H9 (cell line): ENCODE data around the gene PMEPA1. TPM values are rescaled to one million over a fixed set of nuclear protein-coding genes. Genes with fewer than 3 reads are reported as not detected.

ENCODE experiments used
- DNase-seq: peaks from one replicate; pipeline ENCODE4 v3.0.0-alpha.2; 2017
- H2AFZ ChIP-seq: one replicate; pipeline ENCODE4 v1.6.1; 2013; ENCODE audit warnings: mild to moderate bottlenecking, low read length, control low read depth, moderate library complexity
- H2AK5ac ChIP-seq: 2 replicates; pipeline ENCODE4 v1.6.1; 2013; ENCODE audit warnings: low read length, control low read depth, mixed read lengths; ENCODE audit not compliant: insufficient read length
- H2BK120ac ChIP-seq: one replicate; pipeline ENCODE4 v1.6.1; 2013; ENCODE audit warnings: low read depth, mild to moderate bottlenecking, low read length, control low read depth, inconsistent platforms; ENCODE audit not compliant: poor library complexity, severe bottlenecking
- H2BK12ac ChIP-seq: 2 replicates; pipeline ENCODE4 v1.6.1; 2013; ENCODE audit warnings: low read length, control low read depth, mixed read lengths, low read depth; ENCODE audit not compliant: insufficient read length
- H2BK15ac ChIP-seq: 2 replicates; pipeline ENCODE4 v1.6.1; 2013; ENCODE audit warnings: low read depth, low read length, control low read depth
- H2BK20ac ChIP-seq: one replicate; pipeline ENCODE4 v1.6.1; 2013; ENCODE audit warnings: low read depth, mild to moderate bottlenecking, low read length, control low read depth, inconsistent platforms; ENCODE audit not compliant: poor library complexity, severe bottlenecking
- H2BK5ac ChIP-seq: 2 replicates; pipeline ENCODE4 v1.6.1; 2013; ENCODE audit warnings: low read length, control low read depth, mixed read lengths; ENCODE audit not compliant: insufficient read length
- H3K14ac ChIP-seq: 2 replicates; pipeline ENCODE4 v1.6.1; 2013; ENCODE audit warnings: low read length, control low read depth; ENCODE audit not compliant: insufficient read depth
- H3K18ac ChIP-seq: 2 replicates; pipeline ENCODE4 v1.6.1; 2013; ENCODE audit warnings: low read depth, mild to moderate bottlenecking, mixed read lengths, low read length, control low read depth; ENCODE audit not compliant: insufficient read length
- H3K23ac ChIP-seq: 2 replicates; pipeline ENCODE4 v1.6.1; 2013; ENCODE audit warnings: low read length, control low read depth, mixed read lengths, low read depth; ENCODE audit not compliant: insufficient read length
- H3K23me2 ChIP-seq: 2 replicates; pipeline ENCODE4 v1.6.1; 2013; ENCODE audit warnings: low read depth, mild to moderate bottlenecking, mixed read lengths, low read length, control low read depth; ENCODE audit not compliant: insufficient read length, poor library complexity, severe bottlenecking
- H3K27ac ChIP-seq: 2 replicates; pipeline ENCODE4 v1.5.1; 2013; ENCODE audit warnings: low read length, control low read depth, mixed read lengths, low read depth; ENCODE audit not compliant: insufficient read length
- H3K27me3 ChIP-seq: 2 replicates; pipeline ENCODE4 v1.6.1; 2013; ENCODE audit warnings: low read length, control low read depth, inconsistent platforms; ENCODE audit not compliant: insufficient read depth
- H3K4ac ChIP-seq: 2 replicates; pipeline ENCODE4 v1.6.1; 2013; ENCODE audit warnings: low read depth, mild to moderate bottlenecking, control low read depth, inconsistent platforms, low read length, moderate library complexity
- H3K4me1 ChIP-seq: 2 replicates; pipeline ENCODE4 v1.6.1; 2013; ENCODE audit warnings: low read length, control low read depth, inconsistent platforms; ENCODE audit not compliant: insufficient read depth
- H3K4me2 ChIP-seq: 2 replicates; pipeline ENCODE4 v1.6.1; 2013; ENCODE audit warnings: low read length, control low read depth, mixed read lengths; ENCODE audit not compliant: insufficient read length, insufficient read depth
- H3K56ac ChIP-seq: 2 replicates; pipeline ENCODE4 v1.6.1; 2013; ENCODE audit warnings: low read depth, mild to moderate bottlenecking, mixed read lengths, low read length, control low read depth; ENCODE audit not compliant: insufficient read length
- H3K79me1 ChIP-seq: 2 replicates; pipeline ENCODE4 v1.6.1; 2013; ENCODE audit warnings: low read depth, mild to moderate bottlenecking, moderate library complexity, low read length, control low read depth, inconsistent platforms; ENCODE audit not compliant: insufficient read depth, poor library complexity, severe bottlenecking
- H3K79me2 ChIP-seq: 2 replicates; pipeline ENCODE4 v1.6.1; 2013; ENCODE audit warnings: low read length, control low read depth, inconsistent platforms; ENCODE audit not compliant: insufficient read depth
- H3K9ac ChIP-seq: 2 replicates; pipeline ENCODE4 v1.6.1; 2013; ENCODE audit warnings: low read length, control low read depth, mixed read lengths; ENCODE audit not compliant: insufficient read length; ENCODE audit errors: extremely low read depth
- H3K9me3 ChIP-seq: one replicate; pipeline ENCODE4 v1.6.1; 2013; ENCODE audit warnings: low read depth, low read length, inconsistent platforms; ENCODE audit not compliant: control insufficient read depth
- H3T11ph ChIP-seq: one replicate; pipeline ENCODE4 v1.6.1; 2013; ENCODE audit warnings: mild to moderate bottlenecking, low read length, control low read depth, inconsistent platforms
- H4K20me1 ChIP-seq: one replicate; pipeline ENCODE4 v1.6.1; 2013; ENCODE audit not compliant: control insufficient read depth, insufficient read length, insufficient read depth
- H4K5ac ChIP-seq: 2 replicates; pipeline ENCODE4 v1.6.1; 2013; ENCODE audit warnings: low read depth, mild to moderate bottlenecking, mixed read lengths, low read length, control low read depth; ENCODE audit not compliant: insufficient read length
- H4K8ac ChIP-seq: replicated peaks from 2 replicates; pipeline ENCODE4 v1.6.1; 2013; ENCODE audit warnings: low read length, control low read depth, mixed read lengths, low read depth; ENCODE audit not compliant: insufficient read length
- H4K91ac ChIP-seq: 2 replicates; pipeline ENCODE4 v1.6.1; 2013; ENCODE audit warnings: low read depth, mild to moderate bottlenecking, moderate library complexity, mixed read lengths, low read length, control low read depth; ENCODE audit not compliant: insufficient read length
- H3K27ac Mint-ChIP-seq, 3 experiments: 2 replicates in 2 of 3; 3 replicates in 1 of 3; pipeline ENCODE4 v1.8.0; 2020 to 2021; ENCODE audit warnings: mixed read lengths in 3 of 3, mild to moderate bottlenecking in 1 of 3, moderate library complexity in 1 of 3
- H3K27me3 Mint-ChIP-seq: 2 replicates; pipeline ENCODE4 v1.8.0; 2021; ENCODE audit warnings: low read depth, mild to moderate bottlenecking, moderate library complexity, mixed read lengths
- H3K36me3 Mint-ChIP-seq, 3 experiments: 2 replicates in 2 of 3; 3 replicates in 1 of 3; pipeline ENCODE4 v1.8.0; 2020 to 2021; ENCODE audit warnings: low read depth in 3 of 3, mixed read lengths in 3 of 3; ENCODE audit not compliant: insufficient read depth in 1 of 3
- H3K4me1 Mint-ChIP-seq, 2 experiments: 2 replicates each; pipeline ENCODE4 v1.8.0; 2020; ENCODE audit warnings: mixed read lengths in 2 of 2
- H3K4me3 Mint-ChIP-seq, 2 experiments: 2 replicates in 1 of 2; 3 replicates in 1 of 2; pipeline ENCODE4 v1.8.0; 2020 to 2021; ENCODE audit warnings: mild to moderate bottlenecking in 2 of 2, mixed read lengths in 2 of 2, moderate library complexity in 1 of 2
- H3K9me3 Mint-ChIP-seq, 2 experiments: 2 replicates in 1 of 2; 3 replicates in 1 of 2; pipeline ENCODE4 v1.8.0; 2020; ENCODE audit warnings: mild to moderate bottlenecking in 2 of 2, mixed read lengths in 2 of 2, moderate library complexity in 1 of 2
- WGBS: extraction: QIAGEN DNeasy Blood & Tissue Kit; methylation state at CpG from one replicate; pipeline ENCODE4 v1.1.7; 2013; ENCODE audit warnings: missing lambda C conversion rate, low lambda C conversion rate, mixed read lengths; ENCODE audit not compliant: insufficient read length; ENCODE audit errors: extremely low coverage; 5-methylcytosine and 5-hydroxymethylcytosine counted together
- total RNA-seq: library from RNA; stranded (reverse); gene quantifications from 2 replicates; pipeline ENCODE4 v1.2.1, GENCODE V29; 2021
- TF ChIP-seq, protein P1 (sequence below): fragments of 200-600 bp; sonication (generic); conservative IDR thresholded peaks from 3 replicates; pipeline ENCODE4 v1.8.0; 2021; ENCODE audit warnings: antibody characterized with exemption, mild to moderate bottlenecking

Gene PMEPA1
- total RNA-seq, 1 experiment from 2014 or later: 34.6 TPM

GRCh38 chr20:57756921-57757320, 47.1 kb upstream of the PMEPA1 start:
- Histone ChIP-seq H2BK120ac (no peak overlapping the region), H3T11ph (no peak overlapping the region), H3K9me3 (no peaks in the 10 kb centered on the region), H3K4me1 (no peaks in the 10 kb centered on the region), H2AFZ (no peak overlapping the region), H3K27me3 (no peaks in the 10 kb centered on the region), H3K27ac (no peak overlapping the region), H4K91ac (no peak overlapping the region), H2BK12ac (no peak overlapping the region), H2AK5ac (no peak overlapping the region), H3K79me1 (no peaks in the 10 kb centered on the region), H3K14ac (no peak overlapping the region), H2BK15ac (no peak overlapping the region), H3K23me2 (no peaks in the 10 kb centered on the region), H2BK5ac (no peak overlapping the region), H2BK20ac (no peak overlapping the region), H3K4ac (no peak overlapping the region), H3K56ac (no peak overlapping the region), H3K4me2 (no peak overlapping the region), H4K20me1 (no peaks in the 10 kb centered on the region), H4K8ac (no peak overlapping the region), H3K9ac (no peak overlapping the region), H3K79me2 (no peaks in the 10 kb centered on the region), H4K5ac (no peak overlapping the region), H3K18ac (no peak overlapping the region), H3K23ac (no peak overlapping the region)
- TF ChIP-seq, protein P1, sequence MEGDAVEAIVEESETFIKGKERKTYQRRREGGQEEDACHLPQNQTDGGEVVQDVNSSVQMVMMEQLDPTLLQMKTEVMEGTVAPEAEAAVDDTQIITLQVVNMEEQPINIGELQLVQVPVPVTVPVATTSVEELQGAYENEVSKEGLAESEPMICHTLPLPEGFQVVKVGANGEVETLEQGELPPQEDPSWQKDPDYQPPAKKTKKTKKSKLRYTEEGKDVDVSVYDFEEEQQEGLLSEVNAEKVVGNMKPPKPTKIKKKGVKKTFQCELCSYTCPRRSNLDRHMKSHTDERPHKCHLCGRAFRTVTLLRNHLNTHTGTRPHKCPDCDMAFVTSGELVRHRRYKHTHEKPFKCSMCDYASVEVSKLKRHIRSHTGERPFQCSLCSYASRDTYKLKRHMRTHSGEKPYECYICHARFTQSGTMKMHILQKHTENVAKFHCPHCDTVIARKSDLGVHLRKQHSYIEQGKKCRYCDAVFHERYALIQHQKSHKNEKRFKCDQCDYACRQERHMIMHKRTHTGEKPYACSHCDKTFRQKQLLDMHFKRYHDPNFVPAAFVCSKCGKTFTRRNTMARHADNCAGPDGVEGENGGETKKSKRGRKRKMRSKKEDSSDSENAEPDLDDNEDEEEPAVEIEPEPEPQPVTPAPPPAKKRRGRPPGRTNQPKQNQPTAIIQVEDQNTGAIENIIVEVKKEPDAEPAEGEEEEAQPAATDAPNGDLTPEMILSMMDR: no peak
- DNase-seq: no peak
- WGBS: no CpG with 5 or more reads among the region's 4 CpGs
- H3K27ac Mint-ChIP-seq: no peak overlapping the region
- H3K27me3 Mint-ChIP-seq: peaks cover 28% of the 10 kb centered on the region
- H3K9me3 Mint-ChIP-seq: peaks cover 3 to 5% of the 10 kb centered on the region in 2 experiments; a peak in 4 of 5 replicates
- no peak overlapping the region for H3K4me3 Mint-ChIP-seq
- H3K4me1 Mint-ChIP-seq: peaks cover 14 to 23% of the 10 kb centered on the region in 2 experiments
- no peaks in the 10 kb centered on the region; a peak in 2 of 7 replicates for H3K36me3 Mint-ChIP-seq
